Measurements from ENCODE around the gene CNTNAP5. TPM values are rescaled to one million over a fixed set of nuclear protein-coding genes. Genes with fewer than 3 reads are reported as not detected.
A peak's percentile ranks its signal among the peaks of the same experiment; 100 is the strongest.

Gene CNTNAP5
- 41.0 TPM for total RNA-seq

- peak; percentile 70 for DNase-seq
Measured at GRCh38 chr2:124025171-124025580, at the start of gene CNTNAP5. CNTNAP5 (plus strand) TSS chr2:124025287; CDS start chr2:124025651, 364 bp downstream.

- no peak for DNase-seq
Measured at GRCh38 chr2:123976054-123976648, 48.9 kb upstream of the CNTNAP5 start.

- DNase-seq = no peak
Measured at GRCh38 chr2:123993728-123994323, 31.3 kb upstream of the CNTNAP5 start.

- no peak for DNase-seq
Measured at GRCh38 chr2:123999681-124000080, 25.4 kb upstream of the CNTNAP5 start.

- no peak for DNase-seq
Measured at GRCh38 chr2:124001696-124002430, 23.2 kb upstream of the CNTNAP5 start.

GRCh38 chr2:124018890-124019289 lies 6.2 kb upstream of the CNTNAP5 start:
- no peak for DNase-seq

- DNase-seq = no peak
Measured at GRCh38 chr2:124024561-124025170, 421 bp upstream of the CNTNAP5 start.

GRCh38 chr2:124025891-124026434 lies 876 bp downstream of the CNTNAP5 start:
- peak; percentile 18 for DNase-seq

- no peak for DNase-seq
Measured at GRCh38 chr2:124026503-124026902, 1.4 kb downstream of the CNTNAP5 start.

GRCh38 chr2:124027182-124027581 lies 2.1 kb downstream of the CNTNAP5 start:
- peak; percentile 13 for DNase-seq

GRCh38 chr2:124032799-124033198 lies 7.7 kb downstream of the CNTNAP5 start:
- no peak for DNase-seq

- no peak for DNase-seq
Measured at GRCh38 chr2:124034265-124034664, 9.2 kb downstream of the CNTNAP5 start.

GRCh38 chr2:124035001-124035400 lies 9.9 kb downstream of the CNTNAP5 start:
- DNase-seq = no peak

GRCh38 chr2:124039032-124039431 lies 13.9 kb downstream of the CNTNAP5 start:
- no peak for DNase-seq

GRCh38 chr2:124039762-124040291 lies 14.7 kb downstream of the CNTNAP5 start:
- no peak for DNase-seq

GRCh38 chr2:124045894-124046293 lies 20.8 kb downstream of the CNTNAP5 start:
- DNase-seq = no peak

GRCh38 chr2:124046332-124046731 lies 21.2 kb downstream of the CNTNAP5 start:
- no peak for DNase-seq

GRCh38 chr2:124048102-124048501 lies 23.0 kb downstream of the CNTNAP5 start:
- DNase-seq = no peak

GRCh38 chr2:124048664-124049063 lies 23.6 kb downstream of the CNTNAP5 start:
- no peak for DNase-seq

GRCh38 chr2:124049136-124049535 lies 24.0 kb downstream of the CNTNAP5 start:
- no peak for DNase-seq

GRCh38 chr2:124050833-124051497 lies 25.9 kb downstream of the CNTNAP5 start:
- no peak for DNase-seq

GRCh38 chr2:124053796-124054195 lies 28.7 kb downstream of the CNTNAP5 start:
- DNase-seq = no peak
